ENCODE results near the gene IQCF5. TPM values are rescaled to one million over a fixed set of nuclear protein-coding genes. Genes with fewer than 3 reads are reported as not detected.
"Not testable (repeated sequence)": the region's sequence is repeated elsewhere in the genome, so short reads cannot be mapped to it uniquely, and the experiment has no call there.

Gene IQCF5
- total and polyA plus RNA-seq, 9 of the 15 experiments (the other 6 are each of a cell fraction or from before 2014, with no cell fraction given): not detected

GRCh38 chr3:51868896-51869295, 6.5 kb downstream of the IQCF5 start:
- intact Hi-C loops (cut with micrococcal nuclease); BruUV-seq (replicated peaks); ATAC-seq; H3K27me3 ChIP-seq (ENCODE audit: control insufficient read depth in 2 of 2, insufficient read depth in 2 of 2, low read length in 2 of 2); H4K20me1 ChIP-seq (replicated peaks; ENCODE audit: control insufficient read depth, insufficient read depth, low read length); H3K9me1 ChIP-seq (ENCODE audit: control insufficient read depth, insufficient read depth, low read length); H3K9me3 ChIP-seq (replicated peaks; ENCODE audit: control insufficient read depth, insufficient read depth, low read depth, low read length); in situ Hi-C loops (cut with MboI); H3K4me3 ChIP-seq; H3K4me1 ChIP-seq (replicated peaks in 1 of 2; ENCODE audit: control insufficient read depth in 2 of 2, insufficient read depth in 2 of 2, low read length in 2 of 2); POLR2A ChIA-PET; FAIRE-seq; H3K9ac ChIP-seq (ENCODE audit: insufficient read depth in 1 of 2, low read depth in 2 of 2, low read length in 2 of 2); H3K4me2 ChIP-seq (ENCODE audit: insufficient read depth, low read length); H3K36me3 ChIP-seq (ENCODE audit: control insufficient read depth, insufficient read depth, low read length); H3K79me2 ChIP-seq (ENCODE audit: control insufficient read depth, insufficient read depth, low read length); H2AFZ ChIP-seq (ENCODE audit: low read depth, low read length); DNase-seq (ENCODE audit: extremely low read depth in 1 of 4, low spot score in 3 of 4); H3K27ac ChIP-seq (ENCODE audit: extremely low read depth, low read depth, low read length); CTCF ChIA-PET (ENCODE audit: low intra/inter-chr PET ratio): not testable (repeated sequence)
- WGBS (ENCODE audit: insufficient coverage, low coverage, missing lambda C conversion rate): 0% methylated on average over 1 of the region's 1 CpG

DNA sequence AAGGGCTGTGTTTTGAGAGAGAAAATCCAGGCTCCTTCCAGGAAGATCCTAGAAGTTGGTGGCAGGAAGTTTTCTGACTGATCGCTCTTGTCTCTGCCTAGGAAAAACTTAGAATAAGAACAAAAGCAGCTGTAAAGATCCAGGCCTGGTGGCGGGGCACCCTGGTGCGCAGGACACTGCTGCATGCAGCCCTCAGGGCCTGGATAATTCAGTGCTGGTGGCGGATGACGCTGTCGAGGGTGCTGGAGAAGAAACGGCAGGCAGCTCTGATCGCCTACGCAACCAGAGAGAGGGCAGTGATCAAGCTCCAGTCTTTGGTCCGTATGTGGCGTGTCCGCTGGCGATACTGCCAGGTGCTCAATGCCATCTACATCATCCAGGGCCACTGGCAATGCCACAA, 12.5 kb downstream of the IQCF5 start:
- intact Hi-C loops (cut with micrococcal nuclease): no loop called here
- Histone ChIP-seq H3K79me2 (ENCODE audit: control insufficient read depth, insufficient read depth, low read length) (no peaks in the 10 kb centered on the region), H3K9me1 (ENCODE audit: control insufficient read depth, insufficient read depth, low read length) (no peaks in the 10 kb centered on the region), H3K4me1 (replicated peaks in 1 of 2; ENCODE audit: control insufficient read depth in 2 of 2, insufficient read depth in 2 of 2, low read length in 2 of 2) (no peaks in the 10 kb centered on the region), H3K4me2 (ENCODE audit: insufficient read depth, low read length) (no peak overlapping the region), H3K36me3 (ENCODE audit: control insufficient read depth, insufficient read depth, low read length) (no peaks in the 10 kb centered on the region), H4K20me1 (replicated peaks; ENCODE audit: control insufficient read depth, insufficient read depth, low read length) (no peaks in the 10 kb centered on the region), H2AFZ (ENCODE audit: low read depth, low read length) (no peak overlapping the region), H3K9me3 (replicated peaks; ENCODE audit: control insufficient read depth, insufficient read depth, low read depth, low read length) (no peaks in the 10 kb centered on the region), H3K27me3 (ENCODE audit: control insufficient read depth in 2 of 2, insufficient read depth in 2 of 2, low read length in 2 of 2) (no peaks in the 10 kb centered on the region), H3K9ac (ENCODE audit: insufficient read depth in 1 of 2, low read depth in 2 of 2, low read length in 2 of 2) (no peak overlapping the region), H3K4me3 (no peak overlapping the region), H3K27ac (ENCODE audit: extremely low read depth, low read depth, low read length) (no peak overlapping the region)
- CTCF ChIA-PET (ENCODE audit: low intra/inter-chr PET ratio): no interaction called here
- FAIRE-seq (no peak), DNase-seq (ENCODE audit: extremely low read depth in 1 of 4, low spot score in 3 of 4) (no peak), ATAC-seq (no peak)
- BruUV-seq (replicated peaks): no TSS peak
- in situ Hi-C loops (cut with MboI): no loop called here
- POLR2A ChIA-PET: no interaction called here
- WGBS (ENCODE audit: insufficient coverage, low coverage, missing lambda C conversion rate): under 1% methylated on average over 12 of the region's 13 CpGs
- TF ChIP-seq GABPA (tag; conservative IDR thresholded peaks at IDR 0.05; ENCODE audit: low read depth) (no peak), ZNF584 (CRISPR knock-in tag; IDR thresholded peaks at IDR 0.05; ENCODE audit: low read depth) (no peak), TCF7 (IDR thresholded peaks at IDR 0.05; ENCODE audit: borderline replicate concordance) (no peak), CBX5 (IDR thresholded peaks at IDR 0.05; ENCODE audit: borderline replicate concordance, low read depth) (no peak), SREBF1 (IDR thresholded peaks at IDR 0.05; ENCODE audit: borderline replicate concordance, low read depth, low read length) (no peak), IRF1 (CRISPR knock-in tag; IDR thresholded peaks at IDR 0.05; ENCODE audit: borderline replicate concordance) (no peak), KDM4B (IDR thresholded peaks at IDR 0.05; ENCODE audit: borderline replicate concordance in 2 of 2, low read depth in 1 of 2) (no peak), ZNF76 (CRISPR knock-in tag; IDR thresholded peaks at IDR 0.05; ENCODE audit: borderline replicate concordance) (no peak), ZNF668 (CRISPR knock-in tag; IDR thresholded peaks at IDR 0.05) (no peak), THRAP3 (IDR thresholded peaks at IDR 0.05; ENCODE audit: borderline replicate concordance) (no peak)
- TF ChIP-seq, protein P1, sequence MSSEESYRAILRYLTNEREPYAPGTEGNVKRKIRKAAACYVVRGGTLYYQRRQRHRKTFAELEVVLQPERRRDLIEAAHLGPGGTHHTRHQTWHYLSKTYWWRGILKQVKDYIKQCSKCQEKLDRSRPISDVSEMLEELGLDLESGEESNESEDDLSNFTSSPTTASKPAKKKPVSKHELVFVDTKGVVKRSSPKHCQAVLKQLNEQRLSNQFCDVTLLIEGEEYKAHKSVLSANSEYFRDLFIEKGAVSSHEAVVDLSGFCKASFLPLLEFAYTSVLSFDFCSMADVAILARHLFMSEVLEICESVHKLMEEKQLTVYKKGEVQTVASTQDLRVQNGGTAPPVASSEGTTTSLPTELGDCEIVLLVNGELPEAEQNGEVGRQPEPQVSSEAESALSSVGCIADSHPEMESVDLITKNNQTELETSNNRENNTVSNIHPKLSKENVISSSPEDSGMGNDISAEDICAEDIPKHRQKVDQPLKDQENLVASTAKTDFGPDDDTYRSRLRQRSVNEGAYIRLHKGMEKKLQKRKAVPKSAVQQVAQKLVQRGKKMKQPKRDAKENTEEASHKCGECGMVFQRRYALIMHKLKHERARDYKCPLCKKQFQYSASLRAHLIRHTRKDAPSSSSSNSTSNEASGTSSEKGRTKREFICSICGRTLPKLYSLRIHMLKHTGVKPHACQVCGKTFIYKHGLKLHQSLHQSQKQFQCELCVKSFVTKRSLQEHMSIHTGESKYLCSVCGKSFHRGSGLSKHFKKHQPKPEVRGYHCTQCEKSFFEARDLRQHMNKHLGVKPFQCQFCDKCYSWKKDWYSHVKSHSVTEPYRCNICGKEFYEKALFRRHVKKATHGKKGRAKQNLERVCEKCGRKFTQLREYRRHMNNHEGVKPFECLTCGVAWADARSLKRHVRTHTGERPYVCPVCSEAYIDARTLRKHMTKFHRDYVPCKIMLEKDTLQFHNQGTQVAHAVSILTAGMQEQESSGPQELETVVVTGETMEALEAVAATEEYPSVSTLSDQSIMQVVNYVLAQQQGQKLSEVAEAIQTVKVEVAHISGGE (CRISPR knock-in tag; IDR thresholded peaks at IDR 0.05): no peak

All from K562 (cell line).